Peyer's patch (tissue), 4 donors: ENCODE measurements around the gene STAT6.

Source experiments
- POLR2A ChIP-seq, 2 donors: fragments of 450-650 bp; IDR thresholded peaks; one replicate each; pipeline ENCODE4 v1.5.1; 2017; ENCODE audit warnings: antibody characterized with exemption in 2 of 2, mild to moderate bottlenecking in 2 of 2, moderate library complexity in 2 of 2
- TF ChIP-seq, protein P1 (sequence below), 6 experiments: fragments of 450-650 bp in 4 of 6; fragments of 200-600 bp in 2 of 6; sonication (generic) in 1 of 6; IDR thresholded peaks; one replicate each; pipeline ENCODE4 v1.5.1; 2017 to 2019; ENCODE audit warnings: antibody characterized with exemption in 6 of 6, mild to moderate bottlenecking in 3 of 6, moderate library complexity in 1 of 6

DNA sequence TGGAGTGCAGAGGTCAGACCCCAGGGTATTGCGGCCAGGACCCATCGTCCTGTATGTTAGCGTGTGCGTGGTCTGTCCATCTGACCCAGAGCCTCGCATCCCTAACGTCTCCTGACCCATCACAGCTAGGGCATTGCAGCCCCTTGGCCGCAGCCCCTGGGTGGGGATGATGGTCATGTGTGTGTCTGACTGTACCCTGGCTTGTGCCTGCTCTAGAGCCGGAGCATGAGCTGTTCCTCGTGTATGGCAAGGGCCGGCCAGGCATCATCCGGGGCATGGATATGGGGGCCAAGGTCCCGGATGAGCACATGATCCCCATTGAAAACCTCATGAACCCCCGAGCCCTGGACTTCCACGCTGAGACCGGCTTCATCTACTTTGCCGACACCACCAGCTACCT is 47.0 kb upstream of the STAT6 start:
- TF ChIP-seq, protein P1, sequence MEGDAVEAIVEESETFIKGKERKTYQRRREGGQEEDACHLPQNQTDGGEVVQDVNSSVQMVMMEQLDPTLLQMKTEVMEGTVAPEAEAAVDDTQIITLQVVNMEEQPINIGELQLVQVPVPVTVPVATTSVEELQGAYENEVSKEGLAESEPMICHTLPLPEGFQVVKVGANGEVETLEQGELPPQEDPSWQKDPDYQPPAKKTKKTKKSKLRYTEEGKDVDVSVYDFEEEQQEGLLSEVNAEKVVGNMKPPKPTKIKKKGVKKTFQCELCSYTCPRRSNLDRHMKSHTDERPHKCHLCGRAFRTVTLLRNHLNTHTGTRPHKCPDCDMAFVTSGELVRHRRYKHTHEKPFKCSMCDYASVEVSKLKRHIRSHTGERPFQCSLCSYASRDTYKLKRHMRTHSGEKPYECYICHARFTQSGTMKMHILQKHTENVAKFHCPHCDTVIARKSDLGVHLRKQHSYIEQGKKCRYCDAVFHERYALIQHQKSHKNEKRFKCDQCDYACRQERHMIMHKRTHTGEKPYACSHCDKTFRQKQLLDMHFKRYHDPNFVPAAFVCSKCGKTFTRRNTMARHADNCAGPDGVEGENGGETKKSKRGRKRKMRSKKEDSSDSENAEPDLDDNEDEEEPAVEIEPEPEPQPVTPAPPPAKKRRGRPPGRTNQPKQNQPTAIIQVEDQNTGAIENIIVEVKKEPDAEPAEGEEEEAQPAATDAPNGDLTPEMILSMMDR (IDR thresholded peaks at IDR 0.05) = no peak
- no peak for TF ChIP-seq POLR2A (IDR thresholded peaks at IDR 0.05)
